Loucy (cell line): ENCODE measurements around the gene KRTAP4-6.
"Not testable (repeated sequence)": the region's sequence is repeated elsewhere in the genome, so short reads cannot be mapped to it uniquely, and the experiment has no call there.

Experiments
- H2AFZ ChIP-seq: fragments of 200-600 bp; sonication (generic); 2 replicates; pipeline ENCODE4 v1.6.0; 2016; ENCODE audit warnings: antibody characterized with exemption, mild to moderate bottlenecking, low read length, moderate library complexity
- H3F3A ChIP-seq: fragments of 200-600 bp; 2 replicates; pipeline ENCODE4 v1.6.0; 2016; ENCODE audit warnings: antibody characterized with exemption, low read depth, mild to moderate bottlenecking
- H3K27me3 ChIP-seq: fragments of 200-600 bp; sonication (generic); 2 replicates; pipeline ENCODE4 v1.6.1; 2014; ENCODE audit warnings: low read length, mild to moderate bottlenecking; ENCODE audit not compliant: insufficient read depth, poor library complexity, severe bottlenecking
- H3K36me3 ChIP-seq: fragments of 200-600 bp; sonication (generic); 2 replicates; pipeline ENCODE4 v1.6.1; 2016; ENCODE audit warnings: low read length; ENCODE audit not compliant: insufficient read depth
- H3K4me1 ChIP-seq: fragments of 200-600 bp; sonication (generic); 2 replicates; pipeline ENCODE4 v1.5.1; 2014; ENCODE audit warnings: low read length, mild to moderate bottlenecking; ENCODE audit not compliant: insufficient read depth, poor library complexity, severe bottlenecking
- H3K4me2 ChIP-seq: fragments of 200-600 bp; sonication (generic); 2 replicates; pipeline ENCODE4 v1.6.0; 2014; ENCODE audit warnings: antibody characterized with exemption, low read length, low read depth, mild to moderate bottlenecking; ENCODE audit not compliant: poor library complexity, severe bottlenecking
- H3K4me3 ChIP-seq: fragments of 200-600 bp; sonication (generic); 2 replicates; pipeline ENCODE4 v1.5.1; 2014; ENCODE audit warnings: low read length, mild to moderate bottlenecking, mixed read lengths; ENCODE audit not compliant: poor library complexity, severe bottlenecking
- H3K79me2 ChIP-seq: fragments of 200-600 bp; sonication (generic); 2 replicates; pipeline ENCODE4 v1.6.1; 2014; ENCODE audit warnings: low read length; ENCODE audit not compliant: insufficient read depth
- H3K9ac ChIP-seq: fragments of 200-600 bp; sonication (generic); 2 replicates; pipeline ENCODE4 v1.6.0; 2014; ENCODE audit warnings: mild to moderate bottlenecking, low read depth, low read length, moderate library complexity; ENCODE audit not compliant: poor library complexity, severe bottlenecking
- H3K9me2 ChIP-seq: fragments of 200-600 bp; sonication (generic); replicated peaks from 2 replicates; pipeline ENCODE4 v1.6.1; 2016; ENCODE audit warnings: low read depth, low read length, mixed read lengths
- H3K9me3 ChIP-seq: fragments of 200-600 bp; sonication (generic); 2 replicates; pipeline ENCODE4 v1.6.1; 2014; ENCODE audit warnings: mild to moderate bottlenecking, antibody characterized with exemption, low read length, low read depth; ENCODE audit not compliant: insufficient read depth
- H4K20me1 ChIP-seq: fragments of 200-600 bp; sonication (generic); 2 replicates; pipeline ENCODE4 v1.6.0; 2014; ENCODE audit warnings: antibody characterized with exemption, low read length, mild to moderate bottlenecking; ENCODE audit not compliant: insufficient read depth, poor library complexity, severe bottlenecking
- EZH2phosphoT487 ChIP-seq: fragments of 200-600 bp; IDR thresholded peaks from 2 replicates; pipeline ENCODE4 v1.6.1; 2018; ENCODE audit warnings: antibody characterized with exemption, mild to moderate bottlenecking, moderate library complexity, borderline replicate concordance
- TF ChIP-seq, protein P1 (sequence below): fragments of 200-600 bp; sonication (generic); conservative IDR thresholded peaks from 2 replicates; pipeline ENCODE4 v1.5.1; 2014; ENCODE audit warnings: mild to moderate bottlenecking, antibody characterized with exemption, low read length

The KRTAP4-6 gene

GRCh38 chr17:41145261-41145660 lies 4.9 kb upstream of the KRTAP4-6 start:
- Histone ChIP-seq H3K9me3 (peaks cover 8% of the 10 kb centered on the region; the same call in 1 of the 2 replicates), H3K9me2 (no peaks in the 10 kb centered on the region), H3K79me2 (no peaks in the 10 kb centered on the region), H3F3A (no peaks in the 10 kb centered on the region), H4K20me1 (no peaks in the 10 kb centered on the region), H2AFZ (no peak overlapping the region), H3K9ac (no peak overlapping the region), H3K4me1 (peaks cover 4% of the 10 kb centered on the region), H3K4me2 (no peak overlapping the region), H3K4me3 (no peak overlapping the region), H3K27me3 (no peaks in the 10 kb centered on the region), H3K36me3 (no peaks in the 10 kb centered on the region)
- TF ChIP-seq, protein P1, sequence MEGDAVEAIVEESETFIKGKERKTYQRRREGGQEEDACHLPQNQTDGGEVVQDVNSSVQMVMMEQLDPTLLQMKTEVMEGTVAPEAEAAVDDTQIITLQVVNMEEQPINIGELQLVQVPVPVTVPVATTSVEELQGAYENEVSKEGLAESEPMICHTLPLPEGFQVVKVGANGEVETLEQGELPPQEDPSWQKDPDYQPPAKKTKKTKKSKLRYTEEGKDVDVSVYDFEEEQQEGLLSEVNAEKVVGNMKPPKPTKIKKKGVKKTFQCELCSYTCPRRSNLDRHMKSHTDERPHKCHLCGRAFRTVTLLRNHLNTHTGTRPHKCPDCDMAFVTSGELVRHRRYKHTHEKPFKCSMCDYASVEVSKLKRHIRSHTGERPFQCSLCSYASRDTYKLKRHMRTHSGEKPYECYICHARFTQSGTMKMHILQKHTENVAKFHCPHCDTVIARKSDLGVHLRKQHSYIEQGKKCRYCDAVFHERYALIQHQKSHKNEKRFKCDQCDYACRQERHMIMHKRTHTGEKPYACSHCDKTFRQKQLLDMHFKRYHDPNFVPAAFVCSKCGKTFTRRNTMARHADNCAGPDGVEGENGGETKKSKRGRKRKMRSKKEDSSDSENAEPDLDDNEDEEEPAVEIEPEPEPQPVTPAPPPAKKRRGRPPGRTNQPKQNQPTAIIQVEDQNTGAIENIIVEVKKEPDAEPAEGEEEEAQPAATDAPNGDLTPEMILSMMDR = no peak
- no peak for TF ChIP-seq EZH2phosphoT487

DNA sequence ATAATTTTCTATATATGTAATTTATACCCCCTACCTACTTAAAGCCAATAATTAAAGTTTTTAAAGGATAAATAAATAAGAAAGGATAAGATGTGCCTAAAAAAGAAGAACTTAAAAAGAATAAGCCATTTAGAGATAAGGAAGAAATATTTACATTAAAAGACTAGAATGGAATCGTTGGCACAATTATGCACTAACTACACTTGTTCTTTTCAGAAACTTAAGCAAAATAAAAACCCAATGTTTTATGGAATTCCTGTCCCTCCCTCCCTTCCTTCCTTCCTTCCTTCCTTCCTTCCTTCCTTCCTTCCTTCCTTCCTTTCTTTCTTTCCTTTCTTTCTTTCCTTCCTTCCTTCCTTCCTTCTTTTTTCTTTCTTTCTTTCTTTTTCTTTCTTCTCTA lies 4.5 kb upstream of the KRTAP4-6 start:
- no peaks in the 10 kb centered on the region for H3K27me3 ChIP-seq
- H3K9me2 ChIP-seq = no peaks in the 10 kb centered on the region
- no peaks in the 10 kb centered on the region for H3K36me3 ChIP-seq
- TF ChIP-seq, protein P1 = no peak
- TF ChIP-seq EZH2phosphoT487 = no peak
- H3K4me1 ChIP-seq = peaks cover 4% of the 10 kb centered on the region
- peaks cover 9% of the 10 kb centered on the region; the same call in 1 of the 2 replicates for H3K9me3 ChIP-seq
- no peaks in the 10 kb centered on the region for H3K79me2 ChIP-seq
- no peaks in the 10 kb centered on the region for H3F3A ChIP-seq
- H2AFZ ChIP-seq = no peak overlapping the region
- no peak overlapping the region for H3K4me2 ChIP-seq
- no peak overlapping the region for H3K4me3 ChIP-seq
- no peak overlapping the region for H3K9ac ChIP-seq
- H4K20me1 ChIP-seq = no peaks in the 10 kb centered on the region

GRCh38 chr17:41141361-41141760 lies 1.0 kb upstream of the KRTAP4-6 start:
- no peaks in the 10 kb centered on the region for H3K4me1 ChIP-seq
- no peaks in the 10 kb centered on the region for H4K20me1 ChIP-seq
- TF ChIP-seq, protein P1 = no peak
- no peak for TF ChIP-seq EZH2phosphoT487
- H3K9me2 ChIP-seq = no peaks in the 10 kb centered on the region
- no peaks in the 10 kb centered on the region for H3F3A ChIP-seq
- H3K4me3 ChIP-seq = no peak overlapping the region
- H3K4me2 ChIP-seq = no peak overlapping the region
- peaks cover 9% of the 10 kb centered on the region; the same call in 1 of the 2 replicates for H3K9me3 ChIP-seq
- H3K36me3 ChIP-seq = no peaks in the 10 kb centered on the region
- no peak overlapping the region for H3K9ac ChIP-seq
- H2AFZ ChIP-seq = no peak overlapping the region
- H3K79me2 ChIP-seq = no peaks in the 10 kb centered on the region
- H3K27me3 ChIP-seq = no peaks in the 10 kb centered on the region

- not testable (repeated sequence) for H3K9me2 ChIP-seq, H3K79me2 ChIP-seq, H2AFZ ChIP-seq, H3K4me2 ChIP-seq, H3K9me3 ChIP-seq, H3K4me3 ChIP-seq, H3K4me1 ChIP-seq, H3K27me3 ChIP-seq, H3K9ac ChIP-seq, H3F3A ChIP-seq, H3K36me3 ChIP-seq, H4K20me1 ChIP-seq
Measured at GRCh38 chr17:41139865-41140264, 479 bp downstream of the KRTAP4-6 start.
